NCI-H1105 (cell line): ENCODE data around the gene TMEM205.
"Not testable (repeated sequence)": the region's sequence is repeated elsewhere in the genome, so short reads cannot be mapped to it uniquely, and the experiment has no call there.

Experiments
- DNase-seq: peaks from one replicate; lab custom pipeline; 2025; lab: John Stamatoyannopoulos, UW

TMEM205 gene

DNA sequence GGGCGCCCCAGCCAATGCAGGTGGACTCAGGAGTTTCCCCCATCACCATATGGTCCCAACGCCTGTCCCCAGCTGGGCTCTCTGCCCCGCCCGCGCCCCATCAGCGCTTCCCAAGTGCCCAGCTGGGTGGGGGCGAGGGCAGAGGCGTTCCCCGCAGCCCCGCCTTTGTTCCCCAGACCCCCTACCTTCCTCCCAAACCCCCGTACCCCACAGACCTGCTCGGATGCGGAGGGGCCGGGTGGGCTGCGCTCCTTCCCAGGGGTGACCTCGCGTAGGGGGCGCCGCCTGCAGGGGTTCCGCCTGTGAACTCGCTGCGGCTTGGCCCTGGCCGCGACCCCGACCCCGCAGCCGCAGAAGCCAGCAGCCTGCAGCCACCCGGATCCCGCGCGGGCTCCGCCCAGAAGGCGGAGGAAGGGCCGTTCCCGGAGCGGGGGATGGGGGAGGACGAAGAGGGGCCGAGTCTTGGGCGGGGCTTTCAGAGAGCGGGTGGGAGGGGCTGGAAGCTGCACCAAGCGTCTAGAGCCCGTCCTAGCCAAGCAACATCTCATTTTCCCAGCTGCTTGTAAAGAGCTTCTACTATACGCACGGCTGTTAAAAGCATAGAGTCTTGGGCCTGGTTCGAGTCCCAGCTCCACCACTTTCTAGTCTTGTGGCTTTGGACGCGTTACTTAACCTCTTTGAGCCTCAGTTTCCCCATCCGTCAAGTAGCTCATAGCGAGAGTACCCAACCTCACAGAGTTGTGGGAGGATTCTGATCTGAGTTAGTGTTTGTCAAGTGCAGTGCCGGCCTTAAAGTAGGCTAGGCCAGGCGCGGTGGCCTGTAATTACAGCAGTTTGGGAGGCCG lies 6.6 kb downstream of the TMEM205 start, which contains the start of gene RAB3D:
Gene RAB3D, minus strand, starts transcription at position 404 of the 845 bp plus-strand sequence. CDS start 2,258 bp downstream, outside the sequence.
- peak; percentile 86 for DNase-seq

DNA sequence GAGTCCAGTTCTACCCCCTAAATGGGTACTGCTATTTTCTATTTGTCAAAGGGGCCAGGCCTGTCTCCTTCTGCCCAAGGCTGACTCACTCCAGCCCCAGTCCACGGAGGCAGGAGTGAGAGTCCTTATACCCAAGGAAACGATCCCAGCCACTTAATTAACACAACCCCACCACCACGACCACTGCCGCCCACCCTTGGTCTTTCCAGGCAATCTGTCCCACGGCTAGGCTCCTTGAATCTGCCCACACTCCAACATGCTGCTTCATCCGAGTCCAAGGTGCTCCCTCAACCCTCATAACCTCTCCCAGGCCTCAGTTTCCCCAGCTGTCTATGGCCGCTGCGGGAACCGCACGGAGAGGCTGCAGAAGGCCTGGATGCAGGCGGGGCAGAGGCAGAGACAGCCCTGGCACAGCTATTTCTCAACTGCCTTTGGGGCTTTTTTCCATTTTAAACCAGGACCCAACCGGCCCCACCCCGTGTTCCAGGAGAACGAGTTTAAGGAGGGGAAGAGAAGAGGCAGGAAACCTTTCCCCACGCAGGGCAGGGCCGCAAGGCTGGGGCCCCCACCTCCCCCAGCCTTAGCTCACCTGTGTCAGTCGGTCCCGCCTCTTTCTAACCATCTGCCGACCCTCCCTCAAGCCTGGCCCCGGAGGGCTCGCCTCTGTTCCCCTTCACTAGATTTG lies 7.4 kb downstream of the TMEM205 start:
- no peak for DNase-seq

DNA sequence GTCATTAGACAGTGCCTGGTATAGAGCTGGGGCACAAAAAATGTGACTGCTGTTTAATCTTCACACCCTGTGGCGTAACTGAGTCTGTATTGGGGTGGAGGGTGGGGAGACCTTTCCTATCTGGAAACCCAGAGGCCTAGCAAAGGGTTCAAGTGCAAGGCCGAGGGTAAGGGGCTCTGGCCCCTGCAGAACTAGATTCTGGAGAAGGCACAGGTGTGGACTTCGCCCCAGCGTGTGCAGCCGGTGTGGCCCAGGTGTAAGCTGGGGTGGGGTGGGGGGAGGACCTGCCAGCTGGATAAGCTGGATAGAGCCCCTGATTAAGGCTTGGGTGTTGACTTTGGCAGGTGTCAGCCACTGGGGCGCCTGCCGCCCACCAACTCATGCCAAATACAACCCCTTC lies 7.9 kb downstream of the TMEM205 start:
- no peak for DNase-seq

DNA sequence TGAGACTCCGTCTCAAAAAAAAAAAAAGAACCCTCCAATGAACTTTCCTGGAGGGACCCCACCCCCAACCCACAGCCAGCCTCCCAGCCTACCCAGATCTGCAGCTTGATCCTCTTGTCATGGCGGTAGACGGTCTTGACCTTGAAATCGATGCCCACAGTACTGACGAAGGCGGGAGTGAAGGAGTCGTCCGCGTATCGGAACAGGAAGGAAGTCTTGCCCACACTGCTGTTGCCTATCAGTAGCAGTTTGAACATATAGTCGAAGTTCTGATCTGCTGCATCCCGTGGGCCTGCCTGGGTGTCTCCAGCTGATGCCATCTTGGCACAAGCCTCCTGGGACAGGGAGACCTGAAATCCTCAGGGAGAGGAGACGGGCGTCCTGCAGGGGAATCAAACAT lies 9.0 kb downstream of the TMEM205 start:
- DNase-seq, result no peak

DNA sequence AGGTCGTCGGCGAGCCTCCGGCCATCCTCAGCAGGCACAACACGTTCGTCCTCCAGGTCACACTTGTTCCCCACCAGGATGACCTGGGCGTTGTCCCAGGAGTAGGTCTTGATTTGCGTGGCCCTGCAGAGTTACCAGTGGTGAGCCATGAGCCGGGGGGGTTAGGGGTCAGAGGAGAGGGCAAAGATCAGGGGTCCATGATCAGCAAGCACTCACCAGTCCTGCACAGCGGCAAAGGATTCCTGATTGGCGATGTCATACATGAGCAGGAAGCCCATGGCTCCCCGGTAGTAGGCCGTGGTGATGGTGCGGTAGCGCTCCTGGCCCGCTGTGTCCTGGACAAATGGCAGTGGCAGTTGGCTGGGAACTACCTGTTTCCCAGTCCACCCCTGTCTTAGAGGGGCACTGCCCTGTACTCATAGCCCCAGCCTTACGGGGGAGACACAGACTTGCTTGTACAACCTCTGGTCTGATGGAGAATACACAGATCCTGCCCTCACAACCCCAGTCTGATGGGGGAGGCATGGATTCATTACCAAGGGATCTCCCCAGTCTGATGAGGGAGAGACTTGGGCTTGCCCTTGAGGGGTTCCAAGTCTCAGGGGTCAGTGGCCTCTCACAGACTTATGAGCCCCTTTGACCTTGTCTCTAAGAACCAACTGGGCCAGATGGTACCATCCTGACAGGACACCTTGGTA lies 10.5 kb downstream of the TMEM205 start:
- DNase-seq, result no peak

DNA sequence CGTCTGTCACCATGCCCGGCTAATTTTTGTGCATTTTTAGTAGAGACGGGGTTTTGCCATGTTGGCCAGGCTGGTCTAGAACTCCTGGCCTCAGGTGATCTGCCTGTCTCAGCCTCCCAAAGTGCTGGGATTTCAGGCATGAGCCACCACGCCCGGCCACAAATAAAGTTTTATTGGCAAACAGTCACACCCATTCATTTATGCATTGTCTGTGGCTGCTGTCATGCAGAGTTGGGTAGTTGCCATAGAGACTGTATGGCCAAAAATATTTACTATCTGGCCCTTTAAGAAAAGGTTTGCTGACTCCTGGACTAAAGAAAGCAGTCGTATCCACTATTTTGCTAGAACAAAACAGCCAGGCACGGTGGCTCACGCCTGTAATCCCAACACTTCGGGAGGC lies 12.2 kb downstream of the TMEM205 start:
- not testable (repeated sequence) for DNase-seq

DNA sequence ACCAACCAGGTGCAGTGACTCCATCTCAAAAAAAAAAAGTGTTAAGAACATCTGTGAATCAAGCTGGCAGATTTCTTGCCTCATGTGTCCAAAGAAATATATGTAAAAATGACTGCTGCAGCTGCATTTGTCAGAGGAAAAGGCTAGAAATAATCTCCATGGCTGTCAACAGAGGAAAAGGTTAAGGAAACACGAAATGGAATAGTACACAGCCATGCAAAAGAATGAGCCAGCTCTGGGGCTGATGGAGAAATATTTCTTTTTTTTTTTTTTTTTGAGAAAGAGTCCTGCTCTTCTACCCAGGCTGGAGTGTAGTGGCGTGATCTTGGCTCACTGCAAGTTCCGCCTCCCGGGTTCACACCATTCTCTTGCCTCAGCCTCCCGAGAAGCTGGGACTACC lies 13.2 kb downstream of the TMEM205 start:
- no peak for DNase-seq

DNA sequence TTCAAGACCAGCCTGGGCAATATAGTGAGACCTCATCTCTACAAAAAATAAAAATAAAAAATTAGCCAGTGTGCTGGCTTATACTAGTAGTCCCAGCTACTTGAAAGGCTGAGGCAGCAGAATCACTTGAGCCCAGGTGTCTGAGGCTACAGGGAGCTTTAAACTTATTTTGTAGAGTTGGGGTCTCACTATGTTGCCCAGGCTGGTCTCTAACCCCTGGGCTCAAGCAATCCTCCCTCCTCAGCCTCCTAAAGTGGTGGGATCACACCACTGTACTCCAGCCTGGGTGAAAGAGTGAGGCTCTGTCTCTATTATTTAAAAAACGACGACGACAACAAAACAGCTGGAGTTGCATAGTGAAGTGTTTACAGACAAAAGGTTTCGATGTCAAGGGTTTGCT lies 14.6 kb downstream of the TMEM205 start:
- no peak for DNase-seq

DNA sequence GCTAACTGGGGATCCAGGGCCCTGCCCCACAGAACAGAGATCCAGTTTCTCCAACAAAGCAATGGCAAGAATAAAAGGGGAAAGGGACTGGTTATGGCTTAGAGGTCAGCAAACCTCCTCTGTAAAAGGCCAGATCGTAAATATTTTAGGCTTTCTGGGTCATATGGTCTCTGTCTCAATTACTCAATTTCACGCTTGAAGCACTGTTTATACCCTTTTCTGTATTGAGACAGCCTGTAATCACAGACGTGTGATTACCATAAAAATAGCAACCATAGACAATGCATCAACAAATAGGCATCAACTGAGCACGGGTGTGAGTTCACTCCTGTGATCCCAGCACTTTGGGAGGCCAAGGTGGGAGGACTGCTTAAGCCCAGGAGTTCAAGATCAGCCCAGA lies 15.9 kb downstream of the TMEM205 start:
- no peak for DNase-seq

DNA sequence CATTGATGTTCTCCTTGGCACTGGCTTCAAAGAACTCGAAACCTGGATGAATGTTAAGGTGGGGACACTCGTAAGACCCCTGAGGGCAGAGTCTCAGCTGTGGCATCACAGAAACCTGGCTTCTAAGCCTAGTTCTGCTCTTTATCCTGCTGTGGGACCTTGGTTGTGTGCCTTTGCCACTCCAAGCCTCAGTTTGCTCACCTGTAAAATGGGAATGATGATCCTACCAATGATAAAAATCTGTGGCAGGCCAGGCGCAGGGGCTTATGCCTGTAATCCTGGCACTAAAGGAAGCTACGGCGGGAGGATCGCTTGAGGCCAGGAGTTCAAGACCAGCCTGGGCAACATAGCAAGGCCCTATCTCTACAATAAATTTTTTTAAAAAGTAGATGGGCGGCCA lies 20.5 kb downstream of the TMEM205 start:
- DNase-seq, result no peak

DNA sequence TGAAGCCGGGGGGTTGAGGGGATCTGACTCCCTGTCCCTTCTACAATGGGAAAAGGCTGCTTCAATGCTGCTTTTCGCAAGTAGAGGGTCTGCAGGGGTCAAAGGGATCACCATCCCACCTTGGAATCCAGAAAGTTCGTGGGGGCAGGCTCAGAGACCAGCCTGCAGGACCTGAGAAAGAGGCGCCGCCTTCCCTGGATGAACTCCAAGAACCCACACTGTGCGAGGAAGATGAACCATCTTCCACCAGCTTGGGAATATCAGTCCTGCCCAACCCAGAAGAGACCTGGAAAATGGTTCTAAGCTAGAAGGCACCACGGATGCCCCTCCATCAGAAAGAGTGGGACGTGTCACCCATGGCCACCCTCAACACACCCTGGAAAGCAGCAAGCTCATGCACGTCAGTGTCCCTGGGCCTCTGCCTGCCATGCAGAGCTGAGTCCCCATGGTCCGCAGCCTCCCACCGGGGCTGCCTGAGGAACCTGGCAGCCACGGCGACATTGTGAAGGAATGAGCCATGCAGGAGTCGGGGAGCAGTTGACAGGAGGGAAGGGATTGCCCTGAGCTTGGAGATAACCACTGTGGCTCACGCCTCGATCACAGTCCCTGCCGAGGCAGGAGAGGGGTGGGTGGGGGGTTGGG lies 21.2 kb downstream of the TMEM205 start:
- DNase-seq, result no peak

DNA sequence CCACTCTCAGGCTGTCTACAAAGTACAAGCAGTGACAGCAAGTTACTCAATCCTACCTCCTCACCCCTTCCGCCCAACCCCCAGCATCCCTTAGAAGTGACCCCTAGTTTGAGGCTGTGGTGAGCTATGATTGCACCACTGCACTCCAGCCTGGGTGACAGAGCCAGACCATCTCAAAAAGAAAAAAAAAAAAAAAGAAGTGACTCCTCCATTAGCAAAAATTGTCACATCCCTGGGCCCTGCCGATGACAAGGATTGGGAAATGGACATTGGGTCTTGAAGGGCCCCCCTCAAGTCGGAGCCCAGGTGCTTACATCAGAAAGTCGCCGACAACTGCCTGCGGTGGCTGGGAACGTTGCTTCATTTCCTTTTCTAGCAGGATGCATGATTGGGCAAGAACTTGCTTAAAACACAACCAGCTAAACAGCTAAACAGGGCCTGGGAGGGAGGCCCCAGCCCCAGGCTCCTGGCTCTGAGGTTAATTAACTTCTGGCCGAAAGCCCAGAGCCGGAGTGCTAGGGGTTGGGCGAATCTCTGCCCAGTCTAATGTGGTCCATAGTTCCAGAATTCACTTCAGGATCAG lies 21.9 kb downstream of the TMEM205 start:
- DNase-seq, result peak; percentile 85

DNA sequence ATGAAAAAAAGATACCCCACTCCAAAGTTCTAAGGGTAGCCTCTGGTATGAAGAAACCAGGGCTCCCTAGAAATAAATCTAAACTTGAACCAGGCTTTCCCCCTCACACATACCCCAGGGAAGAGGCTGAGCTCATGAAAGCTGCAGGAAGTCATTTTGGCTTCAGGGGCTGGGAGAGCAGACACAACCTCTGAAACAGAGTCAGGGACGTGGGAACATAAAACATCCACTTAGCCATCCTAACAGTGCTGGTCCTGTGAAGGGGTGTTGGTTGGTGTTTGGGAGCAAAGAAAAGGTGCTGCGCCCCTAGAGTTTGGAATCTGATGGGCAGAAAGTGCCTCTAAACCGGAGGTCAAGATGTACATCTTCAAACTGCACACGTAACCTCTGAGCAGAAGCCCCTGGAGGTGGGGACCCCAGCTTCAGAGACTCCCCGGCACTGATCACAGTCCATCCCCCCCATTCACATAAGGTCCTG lies 22.4 kb downstream of the TMEM205 start:
- no peak for DNase-seq

DNA sequence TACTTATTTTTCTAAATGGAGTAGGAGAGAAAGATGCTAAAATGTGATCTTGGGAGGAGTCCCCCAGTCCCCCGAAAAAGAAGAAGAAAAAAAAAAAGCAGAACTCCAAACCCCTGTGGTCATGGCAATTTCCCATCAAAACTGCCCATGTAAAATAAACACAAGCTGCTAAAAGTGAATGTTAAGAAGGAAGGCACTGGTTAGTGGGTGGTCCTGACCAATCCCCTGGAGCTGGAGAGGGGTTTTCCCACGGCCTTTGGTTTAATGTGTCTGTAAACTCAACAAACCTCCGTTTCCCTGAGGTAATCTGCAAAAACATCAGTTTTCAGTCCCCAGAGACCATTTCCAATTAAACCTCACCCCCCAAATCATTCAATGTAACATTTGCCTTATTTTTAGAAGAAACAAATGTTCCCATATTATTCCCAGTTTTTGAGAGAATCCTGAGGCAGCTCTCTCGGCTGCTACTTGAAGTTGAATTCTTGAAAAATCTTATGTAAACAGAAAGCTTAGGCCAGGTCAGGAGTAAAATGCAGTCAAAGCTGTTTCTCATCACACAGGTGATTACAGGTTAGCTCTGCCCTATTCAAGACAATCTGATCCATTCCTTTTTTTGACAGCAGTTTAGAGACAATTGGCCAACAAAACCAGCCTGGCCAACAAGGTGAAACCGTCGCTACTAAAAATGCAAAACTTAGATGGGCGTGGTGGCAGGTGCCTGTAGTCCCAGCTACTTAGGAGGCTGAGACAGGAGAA lies 23.6 kb downstream of the TMEM205 start:
- DNase-seq, result no peak

DNA sequence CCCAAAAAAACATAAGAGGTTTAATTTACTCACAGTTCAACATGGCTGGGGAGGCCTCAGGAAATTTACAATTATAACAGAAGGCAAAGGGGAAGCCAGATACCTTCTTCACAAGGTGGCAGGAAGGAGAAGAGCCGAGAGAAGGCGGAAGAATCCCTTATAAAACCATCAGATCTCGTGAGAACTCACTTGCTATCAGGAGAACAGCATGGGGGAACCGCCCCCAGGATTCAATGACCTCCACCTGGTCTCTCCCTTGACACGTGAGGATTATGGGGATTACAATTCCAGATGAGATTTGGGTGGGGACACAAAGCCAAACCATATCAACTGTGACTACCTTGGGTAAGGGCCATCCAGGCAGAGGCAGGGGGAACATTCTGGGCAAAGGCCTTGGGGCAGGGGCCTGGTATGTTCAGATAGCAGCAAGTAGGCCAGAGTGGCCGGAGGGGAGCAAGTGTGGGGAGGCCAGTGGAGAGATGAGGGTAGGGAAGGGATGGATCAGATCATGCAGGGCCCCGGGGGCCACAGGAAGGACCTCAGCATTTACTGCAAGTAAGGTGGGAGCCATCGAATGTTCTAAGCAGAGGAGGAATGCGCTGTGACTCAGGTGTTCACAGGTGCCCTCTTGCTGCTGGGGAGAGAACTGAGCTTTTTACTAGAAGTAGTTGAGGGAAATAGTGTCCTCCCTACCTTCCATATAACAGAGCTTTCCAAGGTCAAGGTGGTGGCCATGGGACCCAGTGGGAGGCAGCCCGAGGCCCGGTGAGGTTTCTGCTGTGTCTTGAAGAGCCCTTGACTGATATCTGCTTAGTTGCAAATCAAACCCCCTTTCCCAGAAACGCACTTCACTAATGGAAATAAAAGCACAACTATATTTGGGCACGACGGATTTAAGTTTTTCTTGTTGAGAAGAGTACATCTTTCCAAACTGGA lies 24.6 kb downstream of the TMEM205 start:
- no peak for DNase-seq

DNA sequence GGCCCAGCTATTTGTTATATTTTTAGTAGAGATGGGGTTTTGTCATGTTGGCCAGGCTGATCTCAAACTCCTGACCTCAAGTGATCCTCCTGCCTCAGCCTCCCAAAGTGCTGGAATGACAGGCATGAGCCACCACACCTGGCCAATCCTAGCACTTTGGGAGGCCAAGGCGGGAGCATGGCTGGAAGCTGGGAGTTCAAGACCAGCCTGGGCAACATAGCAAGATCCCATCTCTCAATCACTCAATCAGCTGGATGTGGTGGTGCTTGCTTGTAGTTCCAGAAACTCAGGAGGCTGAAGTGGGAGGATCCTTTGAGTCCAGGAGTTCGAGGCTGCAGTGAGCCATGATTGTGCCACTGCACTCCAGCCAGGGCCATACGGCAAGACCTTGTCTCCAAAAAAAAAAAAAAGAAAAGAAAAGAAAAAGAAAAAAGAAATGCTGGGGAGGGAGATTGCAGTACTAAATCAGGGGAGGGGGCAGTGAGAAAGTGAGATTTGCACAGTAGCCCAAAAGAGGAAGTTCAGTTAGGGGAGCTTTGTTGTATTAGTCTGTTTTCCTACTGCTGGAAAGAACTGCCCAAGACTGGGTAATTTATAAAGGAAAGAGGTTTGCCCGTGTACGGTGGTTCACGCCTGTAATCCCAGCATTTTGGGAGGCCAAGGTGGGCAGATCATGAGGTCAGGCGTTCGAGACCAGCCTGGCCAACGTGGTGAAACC lies 25.6 kb downstream of the TMEM205 start:
- not testable (repeated sequence) for DNase-seq

DNA sequence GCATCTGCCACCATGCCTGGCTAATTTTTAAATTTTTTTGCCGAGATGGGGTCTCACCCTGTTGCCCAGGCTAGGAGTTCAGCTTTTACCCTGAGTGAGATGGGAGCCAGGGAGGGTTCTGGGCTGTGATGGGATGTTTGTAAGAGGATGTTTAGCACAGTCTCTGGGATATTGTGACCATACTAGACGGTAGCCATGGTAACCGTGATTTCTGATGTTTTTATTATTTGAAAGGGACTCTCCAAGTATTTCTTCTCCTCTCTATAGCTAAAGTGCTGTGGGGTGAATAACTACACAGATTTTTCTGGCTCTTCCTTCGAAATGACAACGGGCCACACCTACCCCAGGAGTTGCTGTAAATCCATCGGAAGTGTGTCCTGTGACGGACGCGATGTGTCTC lies 39.7 kb downstream of the TMEM205 start:
- no peak for DNase-seq

DNA sequence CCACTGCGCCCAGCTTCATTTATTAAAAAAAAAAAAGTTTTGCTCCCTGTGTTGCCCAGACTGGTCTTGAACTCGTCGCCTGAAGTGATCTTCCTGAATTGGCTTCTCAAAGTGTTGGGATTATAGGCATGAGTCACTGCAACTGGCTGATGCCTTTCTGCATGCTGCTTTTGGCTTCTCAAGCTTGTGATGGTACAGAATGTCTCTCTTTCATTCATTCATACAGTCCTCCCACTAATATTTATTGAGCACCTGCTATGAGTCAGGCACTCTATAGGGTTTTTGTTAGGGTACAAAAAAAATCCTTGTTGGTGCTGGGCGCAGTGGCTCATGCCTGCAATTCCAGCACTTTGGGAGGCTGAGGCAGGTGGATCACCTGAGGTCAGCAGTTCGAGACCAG lies 41.1 kb downstream of the TMEM205 start:
- no peak for DNase-seq

DNA sequence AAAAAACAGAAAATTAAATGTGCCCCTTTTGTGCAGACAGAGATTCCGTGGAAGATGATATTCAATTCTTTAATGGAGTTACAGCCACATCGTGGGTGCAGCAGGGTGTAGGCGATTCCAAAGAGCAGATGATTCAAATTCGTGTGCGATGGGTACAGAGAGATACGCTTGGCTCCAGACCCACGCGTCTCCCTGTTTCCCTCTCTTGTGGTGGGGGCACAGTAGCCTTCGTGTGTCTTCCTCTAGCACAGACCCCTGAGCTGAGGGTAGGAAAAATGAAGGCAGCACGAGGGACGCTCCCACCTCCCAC lies 45.3 kb downstream of the TMEM205 start:
- no peak for DNase-seq
